GM12865 (cell line): Measurements from ENCODE around the gene CAMKMT.

Source experiments
- DNase-seq: peaks from one replicate; pipeline ENCODE4 v3.0.0; 2010; ENCODE audit warnings: low read depth
- H3K4me3 ChIP-seq: 2 replicates; pipeline ENCODE4 v1.5.1; 2011; ENCODE audit warnings: mild to moderate bottlenecking, low read depth, low read length, control low read depth
- TF ChIP-seq, protein P1 (sequence below): IDR thresholded peaks from 2 replicates; pipeline ENCODE4 v1.5.1; 2011; ENCODE audit warnings: low read length, control low read depth, low read depth, inconsistent platforms; ENCODE audit not compliant: insufficient read depth; ENCODE audit errors: missing control alignments

CAMKMT gene

DNA sequence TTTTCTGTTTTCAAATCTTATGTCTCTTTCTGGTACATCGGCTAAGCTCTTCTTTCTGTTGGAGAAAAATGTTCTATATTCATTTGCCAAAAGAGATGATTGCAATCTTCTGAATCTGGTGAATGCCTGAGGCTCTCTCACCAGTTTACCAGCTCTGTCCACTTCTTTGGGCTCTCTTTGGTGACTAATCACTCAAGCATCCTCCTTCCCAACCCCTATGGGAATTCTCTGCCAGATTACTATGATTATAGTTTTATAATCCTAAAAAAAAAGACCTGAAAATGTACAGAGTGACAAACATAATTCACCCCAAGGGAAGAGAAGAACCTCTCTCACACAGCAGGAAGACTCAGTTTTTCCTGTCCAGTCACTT, 187.3 kb downstream of the CAMKMT start:
- DNase-seq = no peak
- TF ChIP-seq, protein P1, sequence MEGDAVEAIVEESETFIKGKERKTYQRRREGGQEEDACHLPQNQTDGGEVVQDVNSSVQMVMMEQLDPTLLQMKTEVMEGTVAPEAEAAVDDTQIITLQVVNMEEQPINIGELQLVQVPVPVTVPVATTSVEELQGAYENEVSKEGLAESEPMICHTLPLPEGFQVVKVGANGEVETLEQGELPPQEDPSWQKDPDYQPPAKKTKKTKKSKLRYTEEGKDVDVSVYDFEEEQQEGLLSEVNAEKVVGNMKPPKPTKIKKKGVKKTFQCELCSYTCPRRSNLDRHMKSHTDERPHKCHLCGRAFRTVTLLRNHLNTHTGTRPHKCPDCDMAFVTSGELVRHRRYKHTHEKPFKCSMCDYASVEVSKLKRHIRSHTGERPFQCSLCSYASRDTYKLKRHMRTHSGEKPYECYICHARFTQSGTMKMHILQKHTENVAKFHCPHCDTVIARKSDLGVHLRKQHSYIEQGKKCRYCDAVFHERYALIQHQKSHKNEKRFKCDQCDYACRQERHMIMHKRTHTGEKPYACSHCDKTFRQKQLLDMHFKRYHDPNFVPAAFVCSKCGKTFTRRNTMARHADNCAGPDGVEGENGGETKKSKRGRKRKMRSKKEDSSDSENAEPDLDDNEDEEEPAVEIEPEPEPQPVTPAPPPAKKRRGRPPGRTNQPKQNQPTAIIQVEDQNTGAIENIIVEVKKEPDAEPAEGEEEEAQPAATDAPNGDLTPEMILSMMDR = no peak
- no peak overlapping the region for H3K4me3 ChIP-seq

DNA sequence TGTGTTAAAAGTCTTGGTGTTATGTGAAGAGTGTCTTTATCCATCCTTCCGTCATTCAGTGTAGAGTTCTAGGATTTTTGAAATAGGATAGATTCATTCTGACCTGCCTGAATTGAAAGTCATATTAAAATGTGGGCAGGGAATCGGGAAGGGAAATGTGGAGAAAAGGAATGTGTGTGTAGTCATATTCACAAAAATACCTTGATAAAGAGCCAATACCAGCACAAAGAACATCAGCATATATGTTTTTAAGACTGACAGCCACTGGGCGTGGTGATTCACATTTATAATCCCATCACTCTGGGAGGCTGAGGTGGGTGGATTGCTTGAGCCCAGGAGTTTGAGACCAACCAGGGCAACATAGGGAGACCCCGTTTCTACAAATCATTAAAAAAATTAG, 188.1 kb downstream of the CAMKMT start:
- H3K4me3 ChIP-seq = no peak overlapping the region
- TF ChIP-seq, protein P1 = no peak
- DNase-seq = no peak

DNA sequence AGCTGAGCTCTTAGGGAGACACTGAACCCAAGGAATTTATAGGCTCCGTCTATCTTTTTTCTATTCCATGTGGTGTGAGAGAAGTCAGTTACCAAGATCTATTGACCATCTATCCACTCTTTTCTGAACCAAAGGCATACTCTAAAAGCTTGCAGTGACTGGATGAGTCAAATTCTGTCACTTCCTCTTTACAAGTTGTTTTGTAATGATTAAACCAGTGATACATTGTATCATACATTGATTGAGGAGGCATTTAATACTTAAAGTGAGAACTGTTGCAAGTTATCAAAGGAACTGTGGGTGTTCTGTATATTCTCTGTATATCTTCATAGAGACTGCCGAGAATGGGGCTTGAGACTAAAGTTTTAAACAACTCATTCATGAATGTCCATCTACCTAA, 188.8 kb downstream of the CAMKMT start:
- TF ChIP-seq, protein P1 = no peak
- H3K4me3 ChIP-seq = no peak overlapping the region
- DNase-seq = no peak

DNA sequence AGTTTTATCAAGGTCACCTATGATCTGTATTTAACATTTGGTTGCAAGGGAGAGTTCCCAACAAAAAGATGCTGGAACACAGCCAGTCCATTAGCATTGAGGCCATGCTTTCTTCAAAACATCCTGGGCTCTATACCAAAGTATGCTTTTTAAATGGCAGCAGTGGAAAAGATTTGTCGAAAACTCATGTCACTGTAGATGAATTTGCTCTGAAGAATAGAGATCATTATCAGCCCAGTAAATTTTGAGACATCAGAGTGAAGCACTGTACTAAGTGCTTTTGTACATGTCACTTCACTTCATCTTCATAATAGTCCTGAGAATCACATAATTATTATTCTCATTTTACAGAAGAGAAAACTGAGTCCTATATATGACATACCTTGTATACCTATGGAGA, 189.8 kb downstream of the CAMKMT start:
- DNase-seq = no peak
- TF ChIP-seq, protein P1 = no peak
- H3K4me3 ChIP-seq = no peak overlapping the region

DNA sequence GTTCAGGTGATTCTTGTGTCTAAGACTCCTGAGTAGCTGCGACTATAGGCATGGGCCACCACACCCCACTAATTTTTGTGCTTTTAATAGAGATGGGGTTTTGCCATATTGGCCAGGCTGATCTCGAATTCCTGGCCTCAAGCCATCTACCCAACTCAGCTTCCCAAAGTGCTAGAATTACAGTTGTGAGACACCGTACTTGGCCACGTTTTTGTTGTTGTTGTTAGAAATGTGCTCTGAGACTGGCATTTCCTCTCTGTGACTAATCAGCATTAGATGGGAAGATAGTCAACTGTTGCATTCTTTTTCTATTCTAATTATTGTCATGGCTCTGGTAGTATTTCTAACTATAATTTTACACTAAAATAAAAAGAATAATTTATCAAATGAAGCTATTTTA, 191.7 kb downstream of the CAMKMT start:
- no peak for DNase-seq
- H3K4me3 ChIP-seq = no peak overlapping the region
- TF ChIP-seq, protein P1 = no peak

DNA sequence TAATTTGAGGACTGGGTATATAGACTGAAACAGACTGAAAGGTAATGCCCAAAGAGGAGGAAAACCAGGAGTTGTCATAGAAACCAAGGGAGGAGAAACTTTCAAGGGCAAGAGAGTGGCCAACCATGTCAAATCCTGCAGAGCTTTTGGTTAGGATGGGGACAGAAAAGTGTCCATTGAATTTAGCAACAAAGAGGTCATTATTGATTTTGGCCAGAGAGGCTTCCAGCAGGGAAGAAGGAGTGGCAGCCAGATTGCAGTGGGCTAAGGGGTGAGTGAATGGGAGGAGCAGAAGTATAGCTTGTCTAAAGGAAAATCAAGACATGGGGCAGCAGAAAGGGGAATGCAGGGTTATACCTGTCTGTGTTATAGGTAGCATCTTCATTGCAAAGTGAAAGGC, 194.0 kb downstream of the CAMKMT start:
- DNase-seq = no peak
- TF ChIP-seq, protein P1 = no peak
- H3K4me3 ChIP-seq = no peak overlapping the region

DNA sequence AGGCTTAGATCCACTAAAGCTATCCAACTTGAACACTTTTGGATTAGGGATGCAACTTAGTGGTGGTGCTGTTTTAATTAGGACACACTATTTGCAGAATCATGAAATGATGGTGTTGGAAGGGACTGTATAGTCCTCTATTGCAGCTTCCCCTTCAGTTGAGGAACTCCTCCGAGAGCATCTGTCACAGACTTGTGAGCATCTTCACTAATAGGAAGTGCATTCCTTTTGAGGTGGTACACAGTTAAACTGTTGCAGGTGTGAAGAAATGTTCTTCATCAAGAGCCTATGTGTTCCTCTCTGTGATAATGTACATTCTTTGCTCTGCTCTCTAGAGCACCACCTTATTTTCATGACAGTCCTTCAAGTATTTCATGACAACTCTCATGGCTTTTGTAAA, 197.4 kb downstream of the CAMKMT start:
- no peak for DNase-seq
- TF ChIP-seq, protein P1 = no peak
- no peak overlapping the region for H3K4me3 ChIP-seq
